Adrenal gland (tissue), 12 donors: ENCODE data around the gene SH2B3. TPM values are rescaled to one million over a fixed set of nuclear protein-coding genes. Genes with fewer than 3 reads are reported as not detected.
"Not testable (repeated sequence)": the region's sequence is repeated elsewhere in the genome, so short reads cannot be mapped to it uniquely, and the experiment has no call there.

ENCODE experiments used
- DNase-seq, 7 donors: peaks; one replicate each; pipeline ENCODE4 v3.0.0-alpha.2; 2019 to 2020
- H3K27ac ChIP-seq, 5 donors: fragments of 200-600 bp; sonication (generic) in 4 of 5; 1 replicate in 3 of 5; 2 replicates in 2 of 5; pipeline versions ENCODE4 v1.5.1 to v1.8.0; 2016 to 2020; ENCODE audit warnings: mild to moderate bottlenecking in 1 of 5
- H3K27me3 ChIP-seq: fragments of 200-600 bp; 2 replicates; pipeline ENCODE4 v1.8.0; 2021
- H3K36me3 ChIP-seq, 2 donors: fragments of 200-600 bp; replicated peaks in 1 of 2; 1 replicate in 1 of 2; 2 replicates in 1 of 2; pipeline versions ENCODE4 v1.5.1 to v1.8.0; 2018 to 2022
- H3K4me1 ChIP-seq, 2 donors: fragments of 200-600 bp; replicated peaks in 1 of 2; 1 replicate in 1 of 2; 2 replicates in 1 of 2; pipeline versions ENCODE4 v1.5.1 to v1.8.0; 2018 to 2021
- H3K4me3 ChIP-seq, 4 donors: fragments of 200-600 bp; sonication (generic) in 3 of 4; one replicate each; pipeline ENCODE4 v1.5.1; 2016 to 2018
- H3K9me3 ChIP-seq, 3 donors: fragments of 200-600 bp; sonication (generic) in 1 of 3; replicated peaks in 1 of 3; 1 replicate in 2 of 3; 2 replicates in 1 of 3; pipeline versions ENCODE4 v1.5.1 to v1.8.0; 2016 to 2021
- CTCF ChIP-seq, 6 experiments: fragments of 450-650 bp in 4 of 6; fragments of 200-600 bp in 2 of 6; sonication (generic) in 1 of 6; IDR thresholded peaks; 1 replicate in 5 of 6; 2 replicates in 1 of 6; pipeline versions ENCODE4 v1.5.1 to v1.8.0; 2016 to 2021; ENCODE audit warnings: antibody characterized with exemption in 6 of 6, mild to moderate bottlenecking in 2 of 6, moderate library complexity in 1 of 6
- POLR2A ChIP-seq, 2 donors: fragments of 450-650 bp; IDR thresholded peaks; one replicate each; pipeline ENCODE4 v1.6.1; 2017; ENCODE audit warnings: antibody characterized with exemption in 2 of 2, mild to moderate bottlenecking in 2 of 2, moderate library complexity in 1 of 2
- WGBS, 4 donors: extraction: QIAGEN DNeasy Blood & Tissue Kit in 2 of 4; methylation state at CpG; one replicate each; pipeline versions ENCODE4 v1.1.5 to v1.1.7; 2013 to 2017; 5-methylcytosine and 5-hydroxymethylcytosine counted together
- intact Hi-C, 2 donors: fragments of 100-400 bp; cut with DNase I; formaldehyde crosslinking; loops; one replicate each; pipeline versions ENCODE4 v1.14.1 to v1.15.0; 2022 to 2023
- polyA plus RNA-seq, 3 donors: library from polyadenylated mRNA; stranded (reverse); fragments of 200-250 nt in 2 of 3; fragments of 350-450 nt in 1 of 3; fragmentation: Illumina TruSeq in 1 of 3; extraction: RNeasy Lipid Tissue Mini Kit (QIAGEN cat#74804) in 1 of 3; gene quantifications; one replicate each; pipeline ENCODE4 v1.2.3, GENCODE V29; 2013 to 2014
- total RNA-seq, 9 donors: library from RNA; depleted of rRNA in 4 of 9; stranded (reverse); fragments of >200 nt in 4 of 9; fragments of 120-200 nt in 1 of 9; fragmentation: NEBNext Ultra II Directional in 1 of 9; extraction: Animal tissue kit (Norgen Biotek cat#: 25700) in 1 of 9; gene quantifications; one replicate each; pipeline versions ENCODE4 v1.1.0 to v1.2.4, GENCODE V29; 2013 to 2023
- donor health status: healthy with polysubstance abuse.
- donor health status: Bipolar disorder and iron deficiency.
- donor health status: DM: yes; HTN: yes; CAD: no.
- donor health status: DM: no; HTN: no; CAD: no.
- donor health status: DM: no; HTN: no; CAD: no.
- donor health status: DM: yes; HTN: yes; CAD: no.

SH2B3 gene
- total and polyA plus RNA-seq, 12 donors = 5.8 to 70.3 (median 28.5) TPM

GRCh38 chr12:111367661-111368221 lies 38.0 kb upstream of the SH2B3 start:
- H3K27me3 ChIP-seq = no peaks in the 10 kb centered on the region
- H3K9me3 ChIP-seq = no peaks in the 10 kb centered on the region
- H3K4me1 ChIP-seq = peaks cover 16 to 20% of the 10 kb centered on the region in 2 donors
- intact Hi-C loops = no loop called here
- peak overlapping the region in 3 of 4 donors; percentile 73 to 100 (median 85) for H3K4me3 ChIP-seq
- H3K36me3 ChIP-seq = peaks cover 0 to 4% of the 10 kb centered on the region in 2 donors
- TF ChIP-seq CTCF (IDR thresholded peaks at IDR 0.05) (no peak), POLR2A (IDR thresholded peaks at IDR 0.05) (peak in 1 of 2 donors; percentile 56)
- DNase-seq = peak in 5 of 7 donors; percentile 49 to 77 (median 57)
- peak overlapping the region in 4 of 5 donors; percentile 26 to 74 (median 60) for H3K27ac ChIP-seq
- 12 to 31% (median 30%) methylated on average over 5 to 7 of the region's 7 CpGs for WGBS, 4 donors

DNA sequence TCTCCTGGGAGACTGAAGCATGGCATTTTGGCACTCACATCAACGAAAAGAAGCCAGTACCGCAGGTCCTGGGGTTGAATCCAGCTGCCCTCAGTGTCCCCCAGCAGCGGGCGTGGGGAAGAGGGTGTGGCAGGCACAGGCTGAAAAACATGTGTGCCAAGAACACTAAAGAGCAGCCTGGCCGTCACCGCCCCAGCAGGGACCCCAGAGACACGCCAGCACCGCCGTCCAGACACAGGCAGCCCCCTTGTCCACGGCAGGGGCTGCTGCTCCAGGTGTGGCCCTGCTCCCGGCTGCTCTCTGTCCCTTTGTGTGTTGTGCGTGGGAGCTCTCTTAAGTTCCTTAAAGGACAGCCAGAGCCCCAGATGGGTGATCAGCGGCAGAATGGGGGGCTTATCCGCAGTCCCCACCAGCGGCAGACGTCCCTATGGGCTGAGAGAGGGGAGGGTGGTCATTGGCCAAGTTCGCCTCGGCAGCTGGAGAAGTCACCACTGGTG lies 37.4 kb upstream of the SH2B3 start:
- TF ChIP-seq CTCF (IDR thresholded peaks at IDR 0.05) (no peak), POLR2A (IDR thresholded peaks at IDR 0.05) (no peak)
- Histone ChIP-seq H3K9me3 (no peaks in the 10 kb centered on the region), H3K4me1 (peaks cover 16 to 20% of the 10 kb centered on the region in 2 donors), H3K36me3 (peaks cover 0 to under 1% of the 10 kb centered on the region in 2 donors), H3K4me3 (peak overlapping the region; percentile 73 to 100 (median 90)), H3K27ac (peak overlapping the region; percentile 22 to 74 (median 51)), H3K27me3 (no peaks in the 10 kb centered on the region)
- 0 to 4% (median 1%) methylated on average over 6 to 18 of the region's 18 CpGs for WGBS, 4 donors
- intact Hi-C loops = no loop called here
- peak in 2 of 7 donors; percentile 24 to 34 for DNase-seq

GRCh38 chr12:111368788-111369495 lies 36.8 kb upstream of the SH2B3 start, which contains the start of gene PHETA1:
PHETA1 (minus strand) TSS chr12:111369095; CDS start chr12:111363427, 5,668 bp downstream.
- peak; percentile 93 to 97 (median 96) for DNase-seq
- Histone ChIP-seq H3K4me1 (peaks cover 16 to 20% of the 10 kb centered on the region in 2 donors), H3K9me3 (no peaks in the 10 kb centered on the region), H3K27me3 (no peaks in the 10 kb centered on the region), H3K27ac (peak within 1 kb of the TSS; percentile 22 to 74 (median 51)), H3K36me3 (no peaks in the 10 kb centered on the region), H3K4me3 (peak within 1 kb of the TSS; percentile 73 to 100 (median 90))
- no peak for TF ChIP-seq CTCF (IDR thresholded peaks at IDR 0.05)
- peak; percentile 32 to 83 for TF ChIP-seq POLR2A (IDR thresholded peaks at IDR 0.05)
- intact Hi-C loops = no loop called here
- WGBS, 4 donors = 0 to 1% (median 1%) methylated on average over 10 to 72 of the region's 72 CpGs; no CpG with 5 or more reads in 1 of the 4 donors

DNA sequence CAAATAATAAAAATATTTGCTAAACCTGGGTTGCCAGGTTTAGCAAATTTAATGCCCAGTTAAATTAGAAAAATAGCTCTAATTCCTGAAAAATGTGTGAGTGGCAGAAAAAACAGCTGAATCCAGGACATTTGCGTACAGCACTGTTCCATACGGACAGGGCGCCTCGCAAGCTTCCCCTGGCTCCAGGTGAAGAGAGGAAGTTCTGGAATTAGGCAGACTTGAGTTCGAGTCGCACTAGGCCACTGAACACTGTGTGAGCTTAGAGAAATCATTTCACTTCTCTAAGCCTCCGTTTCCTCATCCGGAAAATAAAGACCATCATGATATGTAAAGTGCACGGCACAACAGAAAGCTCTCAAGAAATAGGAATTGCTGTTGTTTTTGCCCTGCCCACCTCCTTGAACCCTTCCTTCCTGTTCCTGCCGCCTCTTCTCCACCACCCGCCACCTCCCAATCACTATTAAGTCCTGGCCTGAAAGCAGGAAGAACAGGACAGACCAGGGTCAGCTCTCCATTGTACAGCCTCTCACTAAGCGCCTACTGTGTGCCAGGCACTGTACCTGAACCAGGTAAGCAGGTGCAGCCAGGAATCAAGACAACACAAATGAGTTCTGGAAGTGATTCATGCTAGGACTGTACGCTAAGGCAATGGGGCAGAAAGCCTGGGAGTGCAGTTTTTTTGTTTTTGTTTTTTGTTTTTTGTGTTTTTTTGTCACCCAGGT lies 36.1 kb upstream of the SH2B3 start:
- H3K4me3 ChIP-seq = peak overlapping the region in 2 of 4 donors; percentile 73 to 85
- H3K36me3 ChIP-seq = no peaks in the 10 kb centered on the region
- H3K4me1 ChIP-seq = peaks cover 16 to 20% of the 10 kb centered on the region in 2 donors
- intact Hi-C loops = no loop called here
- H3K27ac ChIP-seq = peak overlapping the region in 1 of 5 donors; percentile 3
- WGBS, 4 donors = 44 to 59% (median 50%) methylated on average over 13 of the region's 13 CpGs
- H3K9me3 ChIP-seq = no peaks in the 10 kb centered on the region
- TF ChIP-seq CTCF (IDR thresholded peaks at IDR 0.05) = no peak
- no peak for TF ChIP-seq POLR2A (IDR thresholded peaks at IDR 0.05)
- no peak for DNase-seq
- no peaks in the 10 kb centered on the region for H3K27me3 ChIP-seq

GRCh38 chr12:111373231-111373630 lies 32.5 kb upstream of the SH2B3 start:
- H3K27ac ChIP-seq, H3K9me3 ChIP-seq, H3K4me3 ChIP-seq, DNase-seq, H3K27me3 ChIP-seq, H3K4me1 ChIP-seq, intact Hi-C loops, H3K36me3 ChIP-seq: not testable (repeated sequence)
- WGBS, 4 donors = 88 to 94% (median 91%) methylated on average over 1 of the region's 1 CpG
